GM21360 (cell line): ENCODE data around the gene SPACA9.

Experiments
- ATAC-seq: cut with Tn5 transposase; IDR thresholded peaks from one replicate; pipeline ENCODE4 v1.9.1; 2021; ENCODE audit warnings: mild to moderate bottlenecking, moderate library complexity; ENCODE audit not compliant: unreplicated experiment

The SPACA9 gene

DNA sequence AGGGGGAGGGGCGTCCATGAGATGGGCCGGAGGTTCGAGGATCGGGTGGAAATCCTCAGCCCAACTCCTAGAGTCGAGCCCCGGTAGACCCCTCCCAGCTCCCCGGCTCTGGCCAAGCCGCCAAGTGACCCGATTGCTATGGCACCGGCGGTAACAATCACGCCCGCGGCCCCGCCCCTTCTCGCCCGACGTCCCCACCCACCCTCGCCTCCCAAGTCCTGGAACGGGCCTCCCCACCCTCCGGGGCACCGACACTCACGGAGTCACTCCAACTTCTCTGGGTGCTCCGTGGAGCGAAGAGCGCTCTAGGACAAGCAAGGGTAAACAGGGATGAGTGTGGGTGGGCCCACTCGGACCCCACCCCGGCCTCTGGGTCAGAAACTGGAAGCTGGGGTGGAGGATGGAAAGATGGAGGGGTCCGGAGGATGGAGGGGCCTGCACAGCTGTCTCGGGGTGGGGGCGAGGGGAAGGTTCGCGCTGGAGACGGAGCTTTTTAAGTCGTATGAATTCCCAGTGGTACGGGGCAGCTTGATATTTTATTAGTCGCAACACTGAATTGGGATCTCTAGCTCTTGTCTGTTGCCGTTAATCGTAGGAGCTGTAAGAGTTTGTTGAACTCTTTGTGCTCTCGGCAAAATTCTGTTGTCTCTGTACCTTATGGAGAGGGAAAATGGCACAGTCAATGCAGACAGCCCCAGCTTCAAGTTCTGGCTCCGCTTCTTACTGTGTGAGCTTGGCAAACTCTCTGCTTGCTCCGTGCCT, at the start of gene SPACA9:
Gene SPACA9, plus strand, starts transcription at position 204 of the 762 bp plus-strand sequence. CDS start 5,050 bp downstream, outside the sequence.
- ATAC-seq: no peak

DNA sequence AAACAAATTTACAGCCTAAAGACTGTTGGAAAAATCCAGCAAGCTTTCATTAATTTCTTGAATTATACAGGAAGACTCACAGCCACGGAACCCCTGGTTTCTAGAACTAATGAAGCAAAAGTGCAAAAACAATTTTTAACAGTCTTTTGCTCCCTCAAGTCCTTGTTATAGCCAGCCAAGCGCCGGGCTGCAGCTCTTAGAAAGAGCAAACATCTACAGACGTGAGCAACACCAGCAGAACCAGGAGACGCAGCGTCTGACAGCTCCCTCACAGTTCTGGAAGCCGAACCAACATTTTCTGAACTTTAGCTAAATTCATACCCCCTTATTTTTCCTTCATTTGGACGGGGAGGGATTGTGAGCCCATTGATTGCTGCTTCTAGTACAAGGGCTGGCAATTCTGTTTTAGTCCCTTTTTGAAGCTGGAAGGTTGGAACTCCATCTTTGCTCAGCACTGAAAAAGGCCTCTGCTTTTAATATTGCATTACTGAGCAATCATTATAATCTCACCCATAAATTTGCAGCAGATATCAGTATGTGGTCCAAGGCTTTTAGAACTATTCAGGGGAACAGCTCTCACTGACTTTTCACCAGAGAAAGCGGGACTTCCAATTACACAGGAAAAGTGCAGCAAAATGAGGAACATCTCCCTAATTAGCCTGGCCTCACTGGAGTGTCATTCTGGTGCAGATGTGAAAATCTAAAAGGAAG, 46.4 kb upstream of the SPACA9 start:
- no peak for ATAC-seq

DNA sequence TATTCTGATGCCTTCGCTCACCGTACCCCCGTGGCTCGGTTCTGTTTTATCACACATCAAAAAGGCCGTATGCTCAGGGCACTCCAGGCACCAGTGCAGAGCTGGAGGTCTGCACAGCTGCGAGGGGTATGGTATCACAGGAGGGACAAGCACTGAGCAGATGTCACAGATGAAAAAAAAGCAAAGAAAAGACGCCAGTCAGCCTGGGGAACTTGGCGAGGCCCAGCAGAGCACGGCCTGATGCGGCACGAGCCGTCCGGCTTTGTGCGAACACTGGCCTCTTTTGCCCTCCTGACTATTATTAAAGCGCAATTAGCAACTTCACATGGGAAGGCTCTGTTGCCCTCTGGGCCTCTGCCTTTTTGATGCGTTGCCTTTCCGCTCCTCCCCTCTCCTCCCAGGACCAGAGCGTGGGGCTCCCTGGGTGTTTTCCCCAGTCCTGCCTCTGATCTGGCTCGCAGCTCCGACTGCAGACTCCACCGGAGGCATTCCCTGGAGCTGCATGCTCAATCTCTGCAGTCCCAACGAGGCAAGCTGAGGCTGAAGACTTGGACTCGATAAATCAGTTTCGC, 45.1 kb upstream of the SPACA9 start:
- ATAC-seq: no peak

DNA sequence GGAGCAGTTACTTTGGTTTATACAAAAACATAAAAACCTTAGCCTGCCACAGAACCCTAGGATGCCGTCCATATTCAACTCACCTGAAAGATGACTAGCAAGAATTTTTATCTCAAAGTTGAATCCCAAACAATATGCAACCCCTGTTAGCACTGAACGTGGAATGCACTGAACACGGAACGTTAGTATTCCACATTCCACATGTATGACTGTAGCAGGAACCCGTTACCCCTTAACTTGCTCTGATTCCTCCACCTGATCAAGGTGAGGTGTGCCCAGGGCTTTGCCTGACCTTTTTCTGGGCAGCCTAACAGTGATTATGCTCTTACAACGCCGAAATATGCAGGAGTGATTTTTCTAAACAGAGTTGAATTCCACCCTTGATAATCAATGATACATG, 44.4 kb upstream of the SPACA9 start:
- ATAC-seq: no peak

- no peak for ATAC-seq
Observed at GRCh38 chr9:132837501-132838286, 41.0 kb upstream of the SPACA9 start.

GRCh38 chr9:132838291-132838690, 40.4 kb upstream of the SPACA9 start:
- no peak for ATAC-seq

GRCh38 chr9:132840980-132841379, 37.7 kb upstream of the SPACA9 start:
- no peak for ATAC-seq

GRCh38 chr9:132842124-132843044, 36.3 kb upstream of the SPACA9 start:
- ATAC-seq: no peak

DNA sequence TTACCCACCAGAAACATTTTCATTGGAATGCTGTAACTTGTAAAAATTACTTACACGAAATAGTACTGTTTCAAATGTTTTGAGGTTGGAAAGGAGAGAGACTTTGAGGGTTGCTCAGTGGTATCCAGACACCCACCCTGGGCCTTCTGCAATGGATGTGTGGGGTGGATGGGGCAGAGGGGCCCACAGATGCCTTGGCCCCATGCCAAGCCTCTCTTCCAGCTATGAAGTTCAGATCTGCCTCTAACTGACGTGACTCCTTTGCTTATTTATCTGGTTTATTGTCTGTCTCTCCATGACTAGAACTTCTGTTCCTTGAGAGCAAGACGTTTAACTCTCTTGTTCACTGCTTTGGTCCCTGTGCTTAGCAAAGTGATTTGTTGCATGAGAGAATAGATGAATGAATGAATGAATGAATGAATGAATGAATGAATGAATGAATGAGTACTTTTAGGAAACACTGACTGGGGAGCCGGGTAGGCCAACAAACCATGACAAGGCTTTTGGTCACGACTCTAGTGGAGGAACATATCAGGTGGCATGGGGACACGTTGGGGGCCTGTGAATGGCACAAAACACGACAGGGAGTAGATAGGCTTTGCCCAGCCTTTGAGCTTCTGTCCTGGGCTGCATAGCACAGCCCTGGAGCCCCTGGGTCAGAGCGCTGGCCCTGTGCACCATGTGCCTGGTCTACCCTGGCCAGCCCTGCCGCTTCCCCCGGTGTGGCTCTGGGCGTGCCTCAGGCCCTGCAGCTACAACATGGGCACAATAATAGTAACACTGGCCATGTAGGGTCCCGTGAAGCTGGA, 32.4 kb upstream of the SPACA9 start:
- ATAC-seq: no peak

DNA sequence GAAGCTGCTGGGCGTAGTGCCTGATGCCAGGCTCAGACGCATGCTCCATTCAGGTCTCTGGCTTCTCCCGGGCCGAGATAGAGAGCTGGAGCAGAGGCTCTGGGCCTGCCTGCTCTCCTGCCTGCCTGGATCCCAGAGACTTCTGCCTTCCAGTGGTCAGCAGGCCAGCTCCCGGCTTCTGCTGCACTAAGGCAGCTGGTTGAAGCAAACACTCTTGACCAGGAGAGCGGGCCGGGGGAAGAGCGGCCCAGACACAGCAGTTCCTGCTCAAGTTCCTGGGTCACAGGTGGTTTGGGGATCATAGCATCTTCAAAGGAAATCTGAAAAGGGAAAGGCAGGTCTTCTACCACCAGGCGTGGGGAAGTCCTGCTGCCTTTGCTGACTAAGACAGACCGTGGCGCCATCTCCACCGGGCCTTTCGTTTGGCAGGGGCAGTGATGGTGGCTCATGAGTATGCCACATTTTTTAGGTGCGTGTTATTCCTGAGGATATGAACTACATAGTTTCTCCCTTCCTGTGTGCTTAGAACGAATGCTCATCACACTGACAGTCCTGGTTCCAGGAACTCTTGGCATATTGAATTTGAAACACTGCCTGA, 31.7 kb upstream of the SPACA9 start:
- no peak for ATAC-seq

DNA sequence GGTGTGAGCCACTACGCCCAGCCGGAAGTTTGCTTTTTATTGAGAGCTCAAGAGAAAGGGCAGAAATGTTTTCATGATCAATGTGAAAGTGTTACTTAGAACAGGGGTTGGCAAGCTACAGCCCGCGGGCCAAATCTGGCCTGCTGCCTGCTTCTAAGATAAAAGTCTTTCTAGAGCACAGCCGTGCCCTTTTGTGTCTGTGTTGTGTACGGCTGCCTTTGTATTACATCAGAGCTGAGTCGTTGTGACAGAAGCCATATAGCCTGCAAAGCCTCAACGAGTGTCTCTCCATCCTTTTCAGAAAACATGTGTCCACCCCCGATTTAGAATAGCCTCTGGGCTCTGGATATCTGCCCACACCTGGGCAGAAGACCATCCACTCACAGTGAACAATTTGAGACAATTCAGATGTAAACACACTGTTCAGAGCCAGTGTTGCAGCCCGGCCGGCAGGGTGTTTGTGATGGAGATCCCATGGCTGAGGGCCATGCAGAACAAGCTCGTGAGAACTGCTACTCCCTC, 29.5 kb upstream of the SPACA9 start:
- ATAC-seq: no peak

GRCh38 chr9:132853482-132853881, 25.2 kb upstream of the SPACA9 start:
- ATAC-seq: no peak

- no peak for ATAC-seq
Observed at GRCh38 chr9:132854832-132855231, 23.9 kb upstream of the SPACA9 start.

DNA sequence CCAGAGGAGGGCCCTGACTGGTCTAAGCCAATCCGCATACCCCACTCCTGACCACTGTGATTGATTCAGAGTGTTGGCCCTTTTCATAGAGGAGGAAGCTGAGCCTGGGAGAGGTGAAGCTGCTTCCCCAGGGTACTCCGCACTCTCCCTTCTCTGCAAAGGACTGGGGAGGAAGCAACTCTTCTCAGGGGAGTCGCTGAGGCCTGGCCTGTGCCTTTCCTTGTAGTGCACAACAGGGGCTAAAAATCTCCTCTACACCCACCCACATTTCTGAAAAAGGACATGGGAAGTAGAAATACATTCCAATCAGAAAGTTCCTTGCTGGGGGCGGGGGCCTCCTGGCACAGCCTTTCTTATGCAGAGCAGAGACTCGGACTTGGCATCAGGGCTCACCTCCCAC, 22.8 kb upstream of the SPACA9 start:
- ATAC-seq: no peak

DNA sequence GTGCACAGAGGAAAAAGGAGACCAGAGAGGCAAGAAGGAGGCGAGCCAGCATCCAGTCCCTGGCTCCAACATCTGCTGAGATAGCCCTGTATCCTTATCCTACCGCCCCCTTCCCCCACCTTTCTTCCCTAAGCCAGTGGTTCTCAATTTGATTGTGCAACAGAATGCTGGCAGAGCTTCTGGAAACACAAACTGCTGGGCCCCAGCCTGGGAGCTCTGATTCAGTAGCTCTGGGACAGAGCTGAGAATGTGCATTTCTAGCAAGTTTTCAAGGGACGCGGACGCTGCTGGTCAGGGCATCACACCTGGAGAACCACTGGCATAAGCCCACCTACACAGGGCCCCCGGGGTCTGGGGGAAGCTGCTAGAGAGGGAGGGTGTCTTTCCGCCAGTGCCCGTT, 21.7 kb upstream of the SPACA9 start:
- no peak for ATAC-seq

DNA sequence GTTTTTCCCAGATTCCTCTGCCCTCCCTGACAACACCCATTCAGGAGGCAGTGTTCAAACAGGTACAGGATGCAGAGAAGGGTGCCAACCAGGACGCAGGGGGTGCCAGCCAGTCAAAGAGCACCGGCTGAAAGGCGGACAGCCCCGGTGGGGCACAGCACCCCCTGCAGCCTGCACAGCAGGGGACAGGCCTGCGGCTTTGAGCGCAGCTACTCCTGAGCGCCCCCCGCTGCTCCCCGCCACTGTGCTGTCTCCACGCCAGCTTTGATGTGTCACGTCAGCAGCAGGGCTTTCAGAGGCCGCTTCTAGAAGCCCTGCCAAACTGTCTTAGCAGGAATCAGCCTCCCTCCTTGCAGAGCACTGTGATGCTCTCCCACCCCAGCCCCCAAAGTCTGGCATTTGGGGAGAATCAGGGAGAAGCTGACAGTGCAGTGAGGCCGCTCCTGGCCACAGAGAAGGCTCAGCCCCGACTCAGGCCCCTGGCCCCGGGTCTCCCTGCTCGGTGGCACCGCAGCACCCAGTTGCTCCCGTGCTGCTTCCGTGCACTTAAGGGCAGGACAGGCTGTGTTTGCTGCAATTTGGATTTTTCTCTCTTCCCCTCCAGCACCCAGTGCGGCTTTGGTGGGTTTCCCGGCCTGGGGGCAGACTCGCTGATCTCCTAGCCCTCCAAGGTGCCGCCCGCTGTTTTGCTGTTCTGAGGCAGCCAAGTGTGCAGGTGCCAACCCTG, 20.9 kb upstream of the SPACA9 start:
- ATAC-seq: no peak

- no peak for ATAC-seq
Observed at GRCh38 chr9:132858751-132859150, 19.9 kb upstream of the SPACA9 start.

GRCh38 chr9:132861666-132862065, 17.0 kb upstream of the SPACA9 start:
- no peak for ATAC-seq
